Uterus (tissue), 4 donors: ENCODE measurements around the gene PLEKHM2. TPM values are rescaled to one million over a fixed set of nuclear protein-coding genes. Genes with fewer than 3 reads are reported as not detected.

Source experiments
- DNase-seq, 2 donors: peaks; one replicate each; pipeline ENCODE4 v3.0.0-alpha.2; 2019 to 2020
- H3K27ac ChIP-seq, 2 donors: fragments of 200-600 bp; sonication (generic); 1 replicate in 1 of 2; 2 replicates in 1 of 2; pipeline ENCODE4 v1.5.1; 2016 to 2018
- H3K27me3 ChIP-seq, 2 donors: fragments of 200-600 bp; sonication (generic); one replicate each; pipeline ENCODE4 v1.5.1; 2018 to 2019; ENCODE audit warnings: control low read depth in 1 of 2
- H3K36me3 ChIP-seq, 2 donors: fragments of 200-600 bp; sonication (generic); one replicate each; pipeline ENCODE4 v1.5.1; 2019; ENCODE audit warnings: control low read depth in 1 of 2
- H3K4me1 ChIP-seq, 2 donors: fragments of 200-600 bp; sonication (generic); one replicate each; pipeline ENCODE4 v1.5.1; 2018 to 2019; ENCODE audit warnings: control low read depth in 1 of 2
- H3K4me3 ChIP-seq, 2 donors: fragments of 200-600 bp; sonication (generic); 1 replicate in 1 of 2; 2 replicates in 1 of 2; pipeline ENCODE4 v1.5.1; 2018 to 2019; ENCODE audit warnings: mild to moderate bottlenecking in 1 of 2
- H3K9me3 ChIP-seq, 2 donors: fragments of 200-600 bp; sonication (generic); one replicate each; pipeline ENCODE4 v1.5.1; 2019; ENCODE audit warnings: control low read depth in 1 of 2
- POLR2A ChIP-seq, 2 donors: fragments of 450-650 bp; IDR thresholded peaks; one replicate each; pipeline ENCODE4 v1.6.1; 2016; ENCODE audit warnings: antibody characterized with exemption in 2 of 2, mild to moderate bottlenecking in 1 of 2, moderate library complexity in 1 of 2
- intact Hi-C: fragments of 100-400 bp; cut with DNase I; formaldehyde crosslinking; loops from one replicate; pipeline ENCODE4 v1.15.1; 2023; ENCODE audit warnings: low total_unique reads
- total RNA-seq, 4 donors: library from RNA; depleted of rRNA in 3 of 4; stranded (reverse); fragments of >200 nt in 3 of 4; gene quantifications; one replicate each; pipeline versions ENCODE4 v1.1.0 to v1.2.4, GENCODE V29; 2014 to 2023
- TF ChIP-seq, protein P1 (sequence below), 4 experiments: fragments of 200-600 bp in 2 of 4; fragments of 450-650 bp in 2 of 4; sonication (generic) in 2 of 4; IDR thresholded peaks; one replicate each; pipeline ENCODE4 v1.5.1; 2016 to 2019; ENCODE audit warnings: antibody characterized with exemption in 4 of 4, mild to moderate bottlenecking in 2 of 4, moderate library complexity in 1 of 4
- donor health status: DM: yes; HTN: yes; CAD: no.

Gene PLEKHM2
- total RNA-seq, 4 donors from 2014 or later, result 21.3 to 70.2 (median 30.7) TPM

DNA sequence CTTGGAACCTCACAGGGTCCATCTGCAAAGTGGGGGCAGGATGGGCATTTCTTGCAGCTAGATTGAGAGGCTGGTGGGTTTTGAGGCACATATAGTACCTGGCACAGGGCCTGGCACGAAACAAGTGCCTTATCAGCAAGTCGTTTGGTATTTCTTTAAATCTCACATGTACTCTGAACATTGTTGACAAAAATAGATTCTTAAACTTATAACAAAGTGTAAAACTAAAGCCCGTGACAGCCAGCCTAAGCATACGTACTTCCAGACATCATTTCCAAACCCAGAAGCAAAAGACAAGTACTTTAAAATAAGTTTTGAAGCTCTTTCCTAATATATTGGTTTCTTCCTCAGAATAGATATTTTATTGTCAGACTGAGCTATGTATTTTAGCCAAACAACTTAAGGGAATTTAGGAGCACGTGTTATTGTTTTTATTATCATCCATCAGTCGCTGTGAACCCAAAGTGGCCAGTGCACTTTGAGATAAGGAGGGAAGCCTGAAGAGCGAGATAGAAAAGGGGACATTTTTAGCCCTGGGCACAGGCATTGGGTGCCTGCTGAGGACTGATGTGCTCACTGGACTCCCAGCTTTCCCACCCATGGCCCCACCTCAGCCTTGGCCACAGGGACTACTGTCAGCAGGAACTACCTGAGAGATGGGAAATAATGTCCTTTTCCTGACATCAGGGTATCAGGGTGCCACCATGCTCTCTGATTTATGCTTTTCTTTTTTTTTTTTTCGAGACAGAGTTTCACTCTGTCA is 77.4 kb downstream of the PLEKHM2 start:
- peak overlapping the region in 1 of 2 donors; percentile 88 for H3K4me3 ChIP-seq
- intact Hi-C loops, result no loop called here
- H3K4me1 ChIP-seq, result peaks cover 0 to 4% of the 10 kb centered on the region in 2 donors
- H3K9me3 ChIP-seq, result no peaks in the 10 kb centered on the region
- TF ChIP-seq, protein P1, sequence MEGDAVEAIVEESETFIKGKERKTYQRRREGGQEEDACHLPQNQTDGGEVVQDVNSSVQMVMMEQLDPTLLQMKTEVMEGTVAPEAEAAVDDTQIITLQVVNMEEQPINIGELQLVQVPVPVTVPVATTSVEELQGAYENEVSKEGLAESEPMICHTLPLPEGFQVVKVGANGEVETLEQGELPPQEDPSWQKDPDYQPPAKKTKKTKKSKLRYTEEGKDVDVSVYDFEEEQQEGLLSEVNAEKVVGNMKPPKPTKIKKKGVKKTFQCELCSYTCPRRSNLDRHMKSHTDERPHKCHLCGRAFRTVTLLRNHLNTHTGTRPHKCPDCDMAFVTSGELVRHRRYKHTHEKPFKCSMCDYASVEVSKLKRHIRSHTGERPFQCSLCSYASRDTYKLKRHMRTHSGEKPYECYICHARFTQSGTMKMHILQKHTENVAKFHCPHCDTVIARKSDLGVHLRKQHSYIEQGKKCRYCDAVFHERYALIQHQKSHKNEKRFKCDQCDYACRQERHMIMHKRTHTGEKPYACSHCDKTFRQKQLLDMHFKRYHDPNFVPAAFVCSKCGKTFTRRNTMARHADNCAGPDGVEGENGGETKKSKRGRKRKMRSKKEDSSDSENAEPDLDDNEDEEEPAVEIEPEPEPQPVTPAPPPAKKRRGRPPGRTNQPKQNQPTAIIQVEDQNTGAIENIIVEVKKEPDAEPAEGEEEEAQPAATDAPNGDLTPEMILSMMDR (IDR thresholded peaks at IDR 0.05), result no peak
- TF ChIP-seq POLR2A (IDR thresholded peaks at IDR 0.05), result no peak
- H3K27ac ChIP-seq, result peak overlapping the region; percentile 78 to 86
- no peaks in the 10 kb centered on the region for H3K36me3 ChIP-seq
- no peaks in the 10 kb centered on the region for H3K27me3 ChIP-seq
- no peak for DNase-seq

DNA sequence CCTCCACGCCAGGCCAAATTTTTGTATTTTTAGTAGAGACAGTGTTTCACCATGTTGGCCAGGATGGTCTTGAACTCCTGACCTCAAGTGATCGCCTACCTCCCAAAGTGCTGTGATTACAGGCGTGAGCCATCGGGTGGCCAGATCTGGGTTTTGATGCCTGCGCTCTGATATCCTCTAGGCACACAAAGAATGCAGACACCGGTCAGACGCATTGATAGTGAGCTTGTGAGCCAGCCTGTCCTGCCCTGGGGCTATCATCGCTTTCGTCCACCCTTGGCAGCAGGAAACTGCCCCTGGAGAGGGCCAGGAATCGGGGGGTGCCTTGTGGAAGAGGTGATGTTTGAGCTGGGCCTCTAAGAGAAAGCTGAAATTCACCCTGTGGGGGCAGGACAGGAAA is 78.4 kb downstream of the PLEKHM2 start:
- Histone ChIP-seq H3K27ac (no peak overlapping the region), H3K36me3 (no peaks in the 10 kb centered on the region), H3K27me3 (no peaks in the 10 kb centered on the region), H3K9me3 (no peaks in the 10 kb centered on the region), H3K4me1 (peaks cover 0 to 4% of the 10 kb centered on the region in 2 donors), H3K4me3 (no peak overlapping the region)
- no peak for DNase-seq
- TF ChIP-seq, protein P1 (IDR thresholded peaks at IDR 0.05), result no peak
- no peak for TF ChIP-seq POLR2A (IDR thresholded peaks at IDR 0.05)
- intact Hi-C loops, result no loop called here

DNA sequence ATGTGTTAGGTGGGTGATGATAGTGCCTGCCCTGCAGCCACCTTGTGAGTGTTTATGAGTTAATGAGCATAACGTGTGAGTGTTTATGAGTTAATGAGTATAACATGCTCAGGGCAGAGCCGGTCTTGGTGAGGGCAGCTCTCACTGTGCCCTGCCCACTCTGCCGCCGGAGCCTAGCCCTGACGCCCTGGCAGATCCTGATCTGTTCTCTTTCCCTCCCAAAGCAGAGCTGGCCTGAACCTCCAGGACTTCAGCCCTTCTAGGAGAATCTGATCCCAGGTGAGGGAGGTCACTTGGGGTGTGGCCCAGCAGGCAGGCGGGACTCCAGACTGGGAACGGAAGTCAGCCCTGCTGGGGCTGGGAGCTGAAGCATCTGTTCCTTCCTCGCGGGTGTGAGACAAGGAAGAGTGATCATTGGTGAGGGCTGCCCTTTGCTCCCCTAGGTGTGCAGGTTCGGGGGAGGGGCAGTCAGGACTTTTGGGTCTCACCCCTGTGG is 80.2 kb downstream of the PLEKHM2 start:
- Histone ChIP-seq H3K4me1 (peaks cover 0 to 4% of the 10 kb centered on the region in 2 donors), H3K27ac (no peak overlapping the region), H3K27me3 (no peaks in the 10 kb centered on the region), H3K4me3 (no peak overlapping the region), H3K9me3 (no peaks in the 10 kb centered on the region), H3K36me3 (no peaks in the 10 kb centered on the region)
- DNase-seq, result no peak
- TF ChIP-seq POLR2A (IDR thresholded peaks at IDR 0.05), result no peak
- TF ChIP-seq, protein P1 (IDR thresholded peaks at IDR 0.05), result no peak
- intact Hi-C loops, result no loop called here

DNA sequence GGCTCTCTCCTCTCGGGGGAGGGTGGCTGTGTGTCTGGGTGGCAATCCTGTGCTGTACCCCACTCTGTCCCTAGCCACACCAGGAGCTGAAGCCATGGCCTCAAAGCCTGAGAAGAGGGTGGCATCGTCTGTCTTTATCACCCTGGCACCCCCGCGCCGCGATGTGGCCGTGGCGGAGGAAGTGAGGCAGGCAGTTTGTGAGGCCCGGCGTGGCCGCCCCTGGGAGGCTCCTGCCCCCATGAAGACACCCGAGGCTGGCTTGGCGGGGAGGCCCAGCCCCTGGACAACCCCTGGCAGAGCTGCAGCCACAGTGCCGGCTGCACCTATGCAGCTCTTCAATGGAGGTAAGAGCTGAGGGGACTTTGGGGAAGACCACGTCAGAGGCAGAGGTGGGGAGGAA is 80.8 kb downstream of the PLEKHM2 start:
- H3K4me1 ChIP-seq, result peaks cover 0 to 1% of the 10 kb centered on the region in 2 donors
- no peak for DNase-seq
- TF ChIP-seq POLR2A (IDR thresholded peaks at IDR 0.05), result no peak
- TF ChIP-seq, protein P1 (IDR thresholded peaks at IDR 0.05), result no peak
- no peaks in the 10 kb centered on the region for H3K27me3 ChIP-seq
- no peaks in the 10 kb centered on the region for H3K9me3 ChIP-seq
- H3K27ac ChIP-seq, result no peak overlapping the region
- H3K36me3 ChIP-seq, result no peaks in the 10 kb centered on the region
- no peak overlapping the region for H3K4me3 ChIP-seq
- intact Hi-C loops, result no loop called here

DNA sequence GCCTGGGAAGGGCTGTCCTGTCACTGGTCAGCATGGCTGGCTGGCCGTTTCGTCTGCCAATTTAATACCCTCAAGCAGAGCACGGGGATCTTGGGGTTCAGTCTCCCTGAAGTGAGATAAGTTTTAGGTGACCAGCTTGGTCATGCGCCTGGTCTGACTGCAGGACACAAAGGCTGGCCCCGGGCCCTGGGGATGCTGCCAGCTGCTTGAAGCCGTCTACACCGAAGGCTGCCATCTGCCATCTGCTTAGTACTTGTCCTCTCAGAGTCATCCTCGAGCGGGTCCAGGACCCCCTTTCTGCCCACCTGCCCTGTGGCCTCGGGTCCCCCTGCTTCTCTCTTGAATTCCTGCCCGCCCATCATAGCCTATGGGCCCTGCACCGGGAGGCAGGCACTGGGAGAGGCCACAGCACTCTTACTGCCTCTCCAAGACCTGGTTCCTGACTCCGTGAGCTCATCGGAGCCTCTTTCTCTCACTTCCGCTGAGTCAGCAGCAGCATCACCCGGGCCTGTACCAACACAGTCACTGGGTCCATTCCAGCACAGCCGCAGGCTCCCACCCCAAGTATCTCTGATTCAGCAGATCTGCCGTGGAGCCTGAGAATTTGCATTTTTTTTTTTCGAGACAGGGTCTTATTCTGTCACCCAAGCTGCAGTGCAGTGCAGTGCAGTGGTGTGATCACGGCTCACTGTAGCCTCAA is 81.5 kb downstream of the PLEKHM2 start:
- Histone ChIP-seq H3K36me3 (no peaks in the 10 kb centered on the region), H3K4me3 (no peak overlapping the region), H3K27me3 (no peaks in the 10 kb centered on the region), H3K4me1 (no peaks in the 10 kb centered on the region), H3K9me3 (no peaks in the 10 kb centered on the region), H3K27ac (no peak overlapping the region)
- no peak for DNase-seq
- TF ChIP-seq, protein P1 (IDR thresholded peaks at IDR 0.05), result no peak
- no peak for TF ChIP-seq POLR2A (IDR thresholded peaks at IDR 0.05)
- intact Hi-C loops, result no loop called here
